VCaP (cell line): ENCODE measurements around the gene RBM38.

Source experiments
- H3K27ac ChIP-seq: fragments of 450-650 bp; 2 replicates; pipeline ENCODE4 v1.5.1; 2017
- CTCF ChIP-seq: fragments of 450-650 bp; conservative IDR thresholded peaks from 2 replicates; pipeline ENCODE4 v1.5.1; 2017; ENCODE audit warnings: mild to moderate bottlenecking, moderate library complexity

The RBM38 gene

GRCh38 chr20:57451431-57451794, 60.2 kb downstream of the RBM38 start:
- TF ChIP-seq CTCF: no peak
- H3K27ac ChIP-seq: no peak overlapping the region

GRCh38 chr20:57451795-57452661, 60.8 kb downstream of the RBM38 start:
- H3K27ac ChIP-seq: no peak overlapping the region

GRCh38 chr20:57455386-57455785, 64.2 kb downstream of the RBM38 start:
- no peak overlapping the region for H3K27ac ChIP-seq
- no peak for TF ChIP-seq CTCF

More at GRCh38 chr20:57451795-57452661, 60.8 kb downstream of the RBM38 start:
- no peak for TF ChIP-seq CTCF

- H3K27ac ChIP-seq: no peak overlapping the region
- no peak for TF ChIP-seq CTCF
Observed at GRCh38 chr20:57456116-57456515, 64.9 kb downstream of the RBM38 start.

- no peak for TF ChIP-seq CTCF
- H3K27ac ChIP-seq: no peak overlapping the region
Observed at GRCh38 chr20:57457243-57458095, 66.3 kb downstream of the RBM38 start.

- TF ChIP-seq CTCF: no peak
- H3K27ac ChIP-seq: no peak overlapping the region
Observed at GRCh38 chr20:57458400-57459160, 67.4 kb downstream of the RBM38 start.
